Stimulated activated CD4-positive, alpha-beta T cell treated with anti-CD3 and anti-CD28 coated beads, TNF-alpha, amount 100 ng/mL, for 4 hours (primary cell): ENCODE data around the gene IRS2.

Source experiments
- DNase-seq, 3 experiments: peaks; one replicate each; pipeline ENCODE4 v3.0.0-alpha.2; 2020; ENCODE audit warnings: low read depth in 3 of 3

The IRS2 gene

DNA sequence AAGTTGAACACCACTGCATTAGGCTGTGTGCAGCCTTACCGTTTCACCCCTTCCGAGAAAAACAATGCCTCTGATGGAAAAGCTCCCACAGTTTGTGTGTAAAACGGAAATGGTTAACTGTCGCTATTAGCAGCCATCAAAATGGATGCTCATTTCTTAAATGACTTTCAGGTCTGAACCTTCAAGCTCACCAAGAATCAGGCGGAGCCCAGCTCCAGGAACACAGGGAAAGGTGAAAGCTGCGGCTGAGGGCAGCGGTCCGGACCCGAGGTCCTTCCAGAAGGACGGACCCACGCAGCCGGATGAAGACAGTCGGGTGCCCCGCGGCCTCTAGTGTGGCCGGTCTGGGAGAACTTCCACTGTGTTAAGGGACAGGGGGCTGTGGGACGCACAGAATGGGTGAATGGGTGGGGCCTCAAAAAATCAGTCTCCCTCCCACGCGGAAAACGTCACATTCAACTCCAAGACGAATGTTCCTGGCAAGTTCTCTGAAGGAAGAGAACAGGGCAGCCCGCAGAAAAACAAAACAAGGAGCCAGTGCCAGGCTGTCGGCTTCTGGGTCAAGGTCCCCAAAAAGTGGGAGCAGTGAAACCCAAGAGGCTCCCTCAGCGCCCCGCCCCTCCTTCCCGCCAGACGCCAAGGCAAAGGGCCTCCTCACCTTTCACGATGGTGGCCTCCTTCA is 4.9 kb downstream of the IRS2 start:
- DNase-seq: no peak

DNA sequence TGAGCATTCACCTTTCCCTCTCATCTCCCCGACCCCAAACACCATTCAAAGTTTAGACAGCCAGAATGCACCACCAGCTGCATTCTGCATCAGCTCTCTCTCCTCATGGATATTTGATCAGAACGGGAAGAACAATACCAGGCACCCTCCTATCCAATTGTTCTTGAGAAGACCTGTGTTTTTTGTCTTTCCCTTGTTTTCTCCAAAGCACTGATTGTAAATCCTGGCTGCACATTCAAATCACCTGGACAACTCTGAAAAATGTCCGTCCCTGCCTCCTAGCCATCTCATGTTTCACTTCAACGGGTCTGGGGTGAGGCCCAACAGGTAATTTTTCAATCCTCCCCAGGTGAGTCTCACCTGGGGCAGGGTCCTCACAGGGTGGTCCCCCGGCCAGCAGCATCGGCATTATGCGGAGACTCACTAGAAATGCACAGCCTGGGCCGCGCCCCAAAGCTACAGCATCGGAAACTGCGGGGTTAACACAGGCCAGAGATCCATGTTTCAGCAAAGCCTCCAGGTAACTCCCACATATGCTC is 5.5 kb downstream of the IRS2 start:
- DNase-seq: no peak

DNA sequence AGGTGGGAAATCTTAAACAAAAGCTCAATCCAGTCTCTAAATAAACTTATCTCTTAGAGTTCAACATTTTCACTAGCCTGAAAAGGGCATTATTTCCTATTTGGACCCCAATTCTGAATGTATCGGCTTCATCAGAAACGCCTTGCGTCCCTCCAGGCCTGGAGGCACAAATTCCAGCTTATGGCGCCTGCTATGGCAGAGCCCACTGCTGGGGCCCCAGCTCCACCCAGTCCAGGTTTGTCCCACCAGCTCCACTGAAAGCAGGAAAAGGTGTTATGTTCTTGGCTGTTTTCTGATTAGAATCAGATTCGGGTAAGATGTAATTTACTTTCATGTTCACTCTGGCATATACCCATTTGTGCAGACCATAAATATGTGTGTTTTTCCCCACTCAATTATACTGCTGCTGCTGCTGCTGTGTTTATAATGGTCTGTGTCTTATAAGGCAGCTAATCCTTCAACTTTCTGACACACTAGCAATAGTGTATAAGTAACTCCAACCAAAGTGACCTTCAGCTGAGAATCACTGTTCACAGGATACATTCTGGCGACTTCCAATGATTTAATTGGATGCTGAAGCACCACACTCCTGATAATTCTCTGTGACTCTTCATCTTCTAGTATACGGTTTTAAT is 6.4 kb downstream of the IRS2 start:
- DNase-seq: no peak

DNA sequence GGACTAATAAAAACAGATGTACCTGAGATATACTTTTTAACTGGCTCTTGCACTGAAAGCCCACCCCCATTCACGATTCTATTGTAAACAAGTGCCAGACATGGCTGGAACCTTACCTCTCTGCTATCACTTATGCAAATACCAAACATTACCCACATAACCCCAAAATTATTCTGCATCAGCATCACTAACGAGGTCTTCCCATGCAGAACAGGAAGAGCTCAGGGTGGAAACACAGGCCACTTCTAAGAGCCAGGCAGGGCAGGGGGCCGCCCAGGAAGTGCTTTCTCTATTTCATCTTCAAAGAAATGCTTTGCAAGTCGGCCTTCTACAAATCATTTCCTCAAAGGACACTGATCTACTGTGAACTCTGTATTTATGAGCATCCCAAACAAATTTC is 7.3 kb downstream of the IRS2 start:
- no peak for DNase-seq

DNA sequence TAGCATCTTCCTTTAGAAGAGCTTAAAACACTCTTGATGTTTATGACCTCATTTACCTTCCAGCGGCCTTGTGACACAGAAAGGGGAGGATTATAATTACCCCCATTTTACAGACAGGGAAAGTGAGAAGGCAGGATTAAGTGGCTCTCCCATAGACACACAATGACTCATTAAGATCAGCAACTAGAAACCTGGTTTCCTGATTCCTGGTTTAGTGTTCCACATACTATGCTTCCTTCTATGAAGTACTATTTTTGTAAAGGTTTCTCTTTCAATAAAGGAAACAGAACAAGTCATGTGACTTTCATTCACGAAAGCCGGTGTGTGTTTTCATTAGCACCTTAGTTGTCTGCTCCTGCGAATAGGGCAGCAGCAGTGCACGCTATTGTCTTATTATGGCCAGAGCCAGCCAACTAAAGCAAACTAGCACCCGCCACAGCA is 8.3 kb downstream of the IRS2 start:
- no peak for DNase-seq

DNA sequence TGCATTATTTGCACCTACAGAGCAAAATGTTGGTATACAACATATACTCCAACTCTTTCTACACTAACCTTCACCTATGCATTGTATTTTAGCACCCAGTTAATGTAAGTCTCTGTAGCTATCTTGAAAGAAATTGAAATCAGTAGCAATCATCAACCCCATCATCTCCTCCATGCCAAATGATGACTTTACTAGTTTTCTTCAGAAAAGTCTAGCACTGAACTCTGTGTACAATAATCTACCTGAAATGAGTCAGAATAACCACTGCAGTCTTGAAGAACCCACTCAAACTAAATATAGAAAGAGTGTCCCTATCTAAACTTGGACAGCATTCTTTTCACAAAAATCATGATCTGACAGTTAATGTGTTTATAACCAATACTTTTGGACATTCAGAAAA is 9.8 kb downstream of the IRS2 start:
- DNase-seq: no peak

DNA sequence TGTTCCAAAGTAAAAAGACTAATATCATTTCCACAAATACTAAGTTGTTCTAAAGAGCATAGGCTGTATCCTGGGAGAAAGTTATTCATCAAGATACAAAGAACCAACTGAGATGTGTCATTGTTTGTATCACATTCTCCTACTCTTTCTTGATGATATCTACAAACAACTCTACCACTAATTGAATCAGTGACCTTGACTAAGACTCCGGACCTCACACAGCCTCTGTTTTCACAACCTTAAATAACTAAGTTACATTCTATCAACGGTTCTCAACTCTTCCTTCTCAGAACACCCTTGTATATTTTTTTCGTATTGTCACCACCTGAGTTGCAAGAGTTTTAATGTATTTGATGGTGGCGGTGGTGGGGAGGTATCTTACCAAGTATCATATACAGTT is 12.6 kb downstream of the IRS2 start:
- DNase-seq: no peak

DNA sequence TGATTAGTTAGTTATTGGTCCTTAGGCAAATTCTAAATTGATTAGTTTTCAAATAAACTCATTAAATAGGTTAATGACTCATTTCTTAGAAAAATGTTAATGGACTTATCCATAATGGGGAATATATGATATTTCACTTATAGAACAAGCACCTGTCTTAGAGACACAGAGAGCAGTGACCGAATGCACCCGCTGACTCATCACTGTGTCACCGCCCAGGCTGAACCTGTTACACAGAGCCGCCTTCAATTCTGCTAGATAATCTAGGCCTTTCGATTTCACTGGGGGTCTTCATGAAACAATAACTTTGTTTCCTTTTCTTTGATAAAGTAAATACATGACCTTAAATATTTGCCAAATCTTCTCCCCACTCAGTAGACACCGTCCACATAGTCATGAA is 13.1 kb downstream of the IRS2 start:
- DNase-seq: no peak

DNA sequence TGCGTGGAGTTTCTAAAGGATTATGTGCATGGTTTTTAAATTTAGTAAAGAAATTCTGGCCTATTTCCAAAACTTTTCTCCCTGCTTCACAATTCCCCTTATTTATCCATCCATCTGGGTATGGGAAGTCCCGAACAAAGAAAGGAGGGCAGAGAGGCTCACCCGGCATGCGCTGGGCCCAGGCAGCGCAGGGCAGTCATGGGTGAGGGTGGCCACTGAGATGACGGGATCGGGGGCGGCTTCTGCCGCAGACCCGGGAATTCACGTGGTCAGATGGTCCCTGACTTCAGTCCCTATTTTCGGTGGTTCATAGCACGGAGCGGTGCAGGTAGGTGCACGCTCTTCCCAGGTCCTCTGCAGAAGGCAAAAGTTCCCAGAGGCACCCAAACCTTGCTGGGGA is 14.5 kb downstream of the IRS2 start:
- DNase-seq: no peak

DNA sequence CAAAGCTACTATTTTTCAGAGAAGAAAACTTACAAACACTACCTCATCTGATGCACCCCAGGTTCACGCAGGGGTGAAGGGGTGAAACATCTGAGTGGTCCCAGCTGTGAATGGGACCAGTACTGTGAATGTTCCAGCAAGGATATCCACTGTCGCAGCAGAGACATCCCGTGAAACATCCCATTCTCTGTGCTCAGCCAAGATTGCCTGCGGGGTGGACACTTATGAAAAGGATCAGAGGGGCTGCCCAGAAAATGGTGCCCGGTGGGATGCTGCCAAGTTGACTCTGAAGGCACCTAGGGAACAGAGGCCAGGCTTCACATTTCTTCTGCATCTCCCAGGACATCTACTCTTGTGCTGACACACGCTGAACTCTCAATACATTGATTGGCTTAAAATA is 15.9 kb downstream of the IRS2 start:
- no peak for DNase-seq

DNA sequence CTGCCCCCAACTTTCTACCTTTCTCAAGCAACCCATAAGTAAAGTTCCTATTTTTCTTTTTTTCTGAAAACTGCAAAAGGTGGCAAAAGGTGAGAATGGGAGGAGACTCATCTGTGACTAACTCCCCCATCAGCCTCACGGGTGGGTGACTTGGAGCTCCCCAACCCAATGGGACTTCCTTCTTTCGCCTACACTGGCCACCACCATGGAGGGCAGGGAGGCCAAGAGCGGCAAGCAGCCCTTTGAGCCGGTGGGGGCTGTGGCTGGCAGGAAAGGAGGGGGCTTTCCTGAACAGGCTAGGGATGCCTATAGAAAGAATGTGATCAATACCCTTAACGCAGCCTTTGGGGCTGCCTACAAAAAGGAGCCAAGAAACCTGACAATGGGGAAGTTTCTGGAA is 16.5 kb downstream of the IRS2 start:
- no peak for DNase-seq

DNA sequence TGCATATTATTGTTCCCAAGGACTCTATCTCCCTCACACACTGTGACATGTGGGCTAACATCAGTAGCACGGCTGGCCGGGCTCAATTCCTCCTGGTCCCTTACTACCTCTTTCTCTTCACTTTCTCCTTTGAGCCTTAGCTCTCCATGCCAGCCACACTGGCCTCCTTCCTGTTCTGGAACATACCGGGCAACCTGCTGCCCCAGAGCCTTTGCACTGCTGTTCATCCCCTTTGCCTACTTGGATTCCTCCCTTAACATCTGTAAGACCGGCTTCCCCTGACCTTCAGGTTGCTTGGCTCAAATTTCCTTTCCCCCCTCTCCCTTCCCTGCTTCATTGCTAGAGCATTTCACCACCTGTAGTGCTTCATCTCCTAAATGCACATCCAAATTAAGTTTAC is 17.1 kb downstream of the IRS2 start:
- no peak for DNase-seq

DNA sequence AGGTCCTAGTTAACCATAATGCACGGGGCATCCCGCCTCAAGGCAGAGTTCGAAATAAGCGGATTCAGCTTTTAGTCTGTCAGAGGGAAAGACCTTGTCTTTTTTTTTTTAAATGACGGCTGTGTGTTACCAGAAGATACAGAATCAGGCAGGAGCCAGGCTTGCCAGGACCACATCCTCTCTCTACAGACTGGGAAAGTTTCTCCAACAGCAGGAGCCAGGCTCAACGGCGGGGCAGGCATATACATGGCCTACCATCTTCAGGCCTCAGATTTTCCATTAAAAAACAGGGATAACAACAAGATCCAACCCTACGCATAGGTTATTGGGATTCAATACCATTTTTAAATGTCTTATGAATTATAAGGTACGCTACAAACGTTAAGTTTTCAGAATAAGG is 17.8 kb downstream of the IRS2 start:
- no peak for DNase-seq

DNA sequence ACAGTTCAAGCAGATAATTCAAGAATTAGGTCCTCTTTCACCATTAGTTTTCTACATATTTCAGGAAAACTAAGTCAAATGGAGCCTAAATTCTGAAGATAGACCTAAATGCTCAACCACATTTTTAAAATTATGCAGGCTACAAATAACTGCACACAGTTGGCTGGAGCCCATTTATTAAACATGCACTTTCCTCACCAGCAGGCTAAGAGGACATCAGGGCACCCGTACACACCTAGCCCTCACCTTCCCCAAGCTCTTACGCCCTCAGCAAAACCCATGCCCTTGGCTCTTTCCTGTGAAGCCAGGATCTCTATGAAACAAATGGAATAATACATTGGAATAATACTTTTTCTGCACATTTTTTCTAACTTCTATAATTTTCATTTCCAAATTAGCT is 18.2 kb downstream of the IRS2 start:
- DNase-seq: no peak

DNA sequence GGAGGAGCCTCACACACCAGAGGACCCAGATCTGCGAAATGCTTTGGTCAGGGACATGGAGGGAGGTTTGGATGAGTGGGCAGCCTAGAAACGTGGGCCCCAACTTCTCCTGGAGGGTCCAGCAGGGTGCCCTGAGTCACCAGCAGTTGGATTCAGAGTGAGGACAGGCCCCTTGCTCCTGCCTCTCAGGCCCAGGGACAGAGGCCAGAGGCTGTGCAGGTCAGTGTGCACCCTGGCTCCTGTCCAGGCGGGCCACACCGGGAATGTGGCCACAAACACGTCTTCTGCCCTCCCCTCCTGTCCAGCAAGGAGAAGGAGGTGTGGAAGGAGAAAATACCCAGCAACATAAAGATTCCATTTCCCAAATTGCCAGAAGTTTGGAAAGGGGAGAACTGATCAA is 19.4 kb downstream of the IRS2 start:
- DNase-seq: no peak

DNA sequence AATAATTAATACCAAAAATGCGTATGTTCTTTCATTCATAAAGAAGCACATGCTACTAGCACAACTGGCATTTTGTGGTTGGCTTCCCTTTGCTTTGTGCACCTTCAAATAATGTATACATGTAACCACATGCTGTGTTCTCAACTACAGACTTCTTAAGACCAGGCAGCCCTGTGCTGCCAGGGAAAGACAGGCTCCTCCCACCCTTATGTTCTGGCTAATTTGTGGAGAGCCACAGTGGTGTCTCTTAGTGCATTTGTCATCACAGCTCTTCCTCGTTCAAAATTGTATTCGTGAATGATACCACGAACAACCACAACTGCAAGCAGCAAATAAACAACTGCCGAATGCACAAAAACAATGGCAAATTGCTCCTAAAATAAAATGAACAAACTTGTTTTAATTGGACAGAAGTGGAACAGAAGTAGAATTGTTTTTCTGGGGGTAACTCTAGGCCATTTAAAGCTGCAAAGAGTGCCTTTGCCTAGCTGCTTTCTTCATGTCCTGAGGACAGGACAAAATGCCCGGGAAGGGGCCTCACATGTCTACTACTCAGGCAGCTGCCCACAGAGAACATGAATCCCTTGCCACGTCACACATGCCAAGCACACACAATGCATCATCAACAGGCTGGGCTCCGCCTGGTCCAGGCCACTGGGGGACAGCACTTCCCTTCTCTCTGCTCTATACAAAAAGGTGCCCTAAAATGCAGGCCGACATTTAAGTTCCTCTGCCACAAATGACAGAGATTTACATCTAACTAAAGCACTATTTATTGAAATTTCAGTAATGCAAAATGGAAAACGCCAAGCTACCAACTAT is 21.7 kb downstream of the IRS2 start:
- DNase-seq: no peak

DNA sequence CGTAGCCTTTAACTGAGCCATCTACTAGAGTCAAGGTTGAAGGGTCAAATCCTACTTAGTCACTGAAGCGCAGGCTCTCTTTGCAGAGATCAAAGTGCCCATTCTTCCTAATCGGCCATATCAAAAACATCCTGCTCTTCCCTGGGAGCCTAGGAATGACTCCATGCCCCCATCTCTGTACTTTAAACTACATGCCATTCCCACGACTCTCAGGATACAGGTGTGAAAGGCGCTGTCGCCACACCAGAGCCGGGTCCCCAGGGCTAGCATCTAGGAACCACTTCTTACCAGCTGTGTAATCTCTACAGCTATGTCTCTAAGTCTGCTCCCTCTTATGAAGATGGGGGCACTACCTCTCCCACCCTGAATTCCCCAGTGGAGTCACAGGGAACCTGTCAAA is 22.3 kb downstream of the IRS2 start:
- DNase-seq: no peak

DNA sequence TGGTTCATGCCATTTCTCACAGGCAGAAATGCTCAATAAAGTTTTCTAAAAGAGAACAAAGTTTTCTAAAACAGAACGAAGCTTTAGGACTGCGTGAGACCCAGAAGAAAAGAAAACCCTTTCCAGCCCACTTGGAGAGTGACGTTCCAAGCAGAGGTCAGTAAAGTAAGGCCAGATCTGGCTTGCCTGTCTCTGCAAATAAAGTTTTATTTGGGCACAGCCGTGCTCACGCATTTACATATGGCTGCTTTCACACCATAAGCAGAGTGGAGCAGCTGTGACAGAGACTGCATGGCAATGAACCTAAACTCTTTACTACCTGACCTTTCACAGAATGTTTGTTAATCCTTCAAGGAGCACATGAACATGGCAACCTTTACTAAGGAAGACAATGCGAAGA is 23.6 kb downstream of the IRS2 start:
- no peak for DNase-seq

DNA sequence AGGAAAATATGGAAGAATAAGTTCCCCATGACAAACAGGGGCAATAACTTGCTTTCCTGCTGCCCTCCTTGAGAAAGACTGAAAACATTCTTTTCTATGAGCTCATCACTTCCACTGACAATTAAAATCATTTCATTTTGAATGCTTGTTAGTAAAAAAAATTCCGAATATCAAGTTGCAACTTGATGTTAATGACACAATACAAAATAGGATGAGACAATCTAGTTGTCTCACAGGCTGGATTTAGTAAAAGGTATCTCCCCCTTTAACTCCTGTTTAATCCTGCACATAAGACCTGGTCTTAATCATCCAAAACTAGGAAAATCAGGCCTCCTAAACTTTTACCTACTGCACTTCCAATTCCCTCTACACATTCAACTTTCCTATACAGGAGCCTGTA is 24.7 kb downstream of the IRS2 start:
- DNase-seq: no peak

DNA sequence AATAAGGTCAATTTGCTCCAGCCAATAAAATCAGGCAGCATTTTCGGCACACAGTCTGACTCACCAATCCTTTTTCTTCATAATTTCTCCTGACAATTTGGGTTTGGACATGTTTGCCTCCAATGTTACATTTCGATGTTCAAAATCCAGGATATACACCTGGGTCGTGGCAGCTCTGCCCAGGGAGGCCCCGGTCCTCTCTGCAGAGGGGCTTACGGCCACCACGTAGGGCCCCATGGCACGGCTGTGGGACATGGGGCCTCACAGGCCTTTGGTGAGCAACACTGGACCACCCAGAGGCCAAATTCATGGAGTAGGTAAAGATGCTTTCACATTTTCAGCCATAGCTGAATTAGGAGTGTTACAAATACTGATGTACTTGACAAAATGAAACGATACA is 25.4 kb downstream of the IRS2 start:
- no peak for DNase-seq

DNA sequence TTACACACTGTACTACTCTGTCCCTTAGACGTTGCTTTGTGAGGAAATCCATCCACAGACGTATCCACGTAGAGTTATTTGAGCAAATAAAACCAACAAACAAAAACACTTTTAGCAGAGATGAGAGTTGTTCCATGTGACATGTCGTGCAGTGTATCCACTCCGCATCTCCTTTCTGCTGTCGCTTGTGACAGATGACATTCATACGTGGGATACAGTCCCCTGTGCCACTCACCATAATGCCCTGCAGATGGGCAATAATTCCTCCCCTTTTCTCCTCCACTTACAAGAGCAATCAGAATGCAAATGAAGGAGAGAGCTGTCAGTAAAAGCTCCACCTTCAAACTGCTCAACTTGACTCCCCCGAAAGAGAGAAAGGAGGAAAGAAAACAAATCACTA is 26.0 kb downstream of the IRS2 start:
- no peak for DNase-seq

DNA sequence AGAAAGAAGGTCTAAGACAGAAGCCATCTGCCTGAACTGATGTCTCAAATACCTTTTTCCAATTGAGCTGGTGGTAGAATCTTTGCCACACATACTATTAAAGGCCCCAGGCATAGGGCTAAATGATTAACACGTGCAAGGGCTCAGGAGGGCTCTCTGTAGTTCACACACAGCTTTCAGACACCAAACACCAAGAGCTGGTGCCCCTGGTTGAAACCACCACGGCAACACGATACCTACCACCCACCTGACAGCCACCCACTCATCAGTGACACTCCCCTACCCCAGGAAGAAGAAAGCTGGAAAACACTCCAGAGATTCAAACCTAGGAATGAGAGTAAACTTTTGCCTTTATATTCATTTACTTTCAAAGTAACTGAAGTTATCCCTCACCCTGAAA is 26.8 kb downstream of the IRS2 start:
- DNase-seq: no peak

DNA sequence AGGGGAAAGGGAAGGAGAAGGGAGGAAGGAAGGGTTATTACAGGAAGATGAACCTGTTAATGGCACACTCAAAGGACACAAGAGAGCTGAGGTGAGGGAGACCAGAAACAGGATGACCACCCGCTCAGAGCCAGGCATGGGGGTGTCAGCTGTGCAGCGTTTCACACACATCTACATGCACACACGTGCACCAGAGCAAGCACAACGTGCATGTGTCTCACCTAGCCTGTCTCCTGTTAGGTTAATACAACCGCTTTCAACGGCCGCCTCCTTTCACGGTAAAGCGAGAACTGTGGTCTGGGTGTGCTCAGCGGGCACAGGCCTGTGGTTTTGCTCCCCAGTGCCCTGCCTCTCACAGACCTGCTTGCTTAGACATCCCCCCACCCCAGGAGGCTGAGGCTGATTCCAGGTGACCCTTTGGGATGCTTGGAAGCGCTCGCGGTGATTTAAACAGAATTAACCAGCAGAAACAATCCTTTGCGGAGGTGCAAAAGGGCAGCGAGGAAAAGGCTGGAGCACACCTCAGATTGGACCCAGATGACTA is 27.4 kb downstream of the IRS2 start:
- no peak for DNase-seq
